GM12872 (cell line): ENCODE measurements around the gene KIAA1671.

ENCODE experiments used
- TF ChIP-seq, protein P1 (sequence below): IDR thresholded peaks from 3 replicates; pipeline ENCODE4 v1.5.1; 2011; ENCODE audit warnings: low read depth, mild to moderate bottlenecking, low read length, moderate library complexity; ENCODE audit not compliant: insufficient read depth

KIAA1671 gene

DNA sequence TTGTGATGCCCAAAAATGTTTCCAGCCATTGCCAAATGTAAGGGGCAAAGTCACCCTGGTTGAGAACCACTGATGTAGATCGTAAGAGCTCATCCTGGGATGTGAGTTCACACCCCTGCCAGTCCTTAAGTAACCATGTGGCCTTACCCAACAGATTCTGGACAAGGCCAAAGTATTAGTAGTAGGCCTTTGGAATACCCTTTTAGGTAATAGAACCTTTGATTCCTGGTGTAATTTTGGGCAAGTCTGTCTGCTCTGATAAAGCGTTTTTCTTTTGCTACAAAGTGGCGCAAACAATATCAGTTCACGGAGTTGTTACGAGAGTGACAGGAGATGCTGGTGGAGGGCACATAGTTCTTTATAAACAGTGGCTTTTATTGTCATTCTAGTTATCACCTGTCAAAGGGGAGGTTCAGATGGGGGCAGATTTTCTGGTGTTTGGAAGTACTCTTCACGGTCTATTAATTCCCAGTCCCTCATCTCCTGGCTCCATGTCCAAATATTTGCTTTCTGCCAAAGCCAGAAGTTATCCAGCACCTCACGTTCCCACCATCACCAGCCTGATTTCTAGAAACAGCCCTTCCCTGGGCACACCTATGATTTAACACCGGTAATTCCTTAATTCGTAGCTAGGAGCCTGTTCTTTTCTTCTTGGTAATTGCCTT, 173.3 kb downstream of the KIAA1671 start:
- TF ChIP-seq, protein P1, sequence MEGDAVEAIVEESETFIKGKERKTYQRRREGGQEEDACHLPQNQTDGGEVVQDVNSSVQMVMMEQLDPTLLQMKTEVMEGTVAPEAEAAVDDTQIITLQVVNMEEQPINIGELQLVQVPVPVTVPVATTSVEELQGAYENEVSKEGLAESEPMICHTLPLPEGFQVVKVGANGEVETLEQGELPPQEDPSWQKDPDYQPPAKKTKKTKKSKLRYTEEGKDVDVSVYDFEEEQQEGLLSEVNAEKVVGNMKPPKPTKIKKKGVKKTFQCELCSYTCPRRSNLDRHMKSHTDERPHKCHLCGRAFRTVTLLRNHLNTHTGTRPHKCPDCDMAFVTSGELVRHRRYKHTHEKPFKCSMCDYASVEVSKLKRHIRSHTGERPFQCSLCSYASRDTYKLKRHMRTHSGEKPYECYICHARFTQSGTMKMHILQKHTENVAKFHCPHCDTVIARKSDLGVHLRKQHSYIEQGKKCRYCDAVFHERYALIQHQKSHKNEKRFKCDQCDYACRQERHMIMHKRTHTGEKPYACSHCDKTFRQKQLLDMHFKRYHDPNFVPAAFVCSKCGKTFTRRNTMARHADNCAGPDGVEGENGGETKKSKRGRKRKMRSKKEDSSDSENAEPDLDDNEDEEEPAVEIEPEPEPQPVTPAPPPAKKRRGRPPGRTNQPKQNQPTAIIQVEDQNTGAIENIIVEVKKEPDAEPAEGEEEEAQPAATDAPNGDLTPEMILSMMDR: no peak

DNA sequence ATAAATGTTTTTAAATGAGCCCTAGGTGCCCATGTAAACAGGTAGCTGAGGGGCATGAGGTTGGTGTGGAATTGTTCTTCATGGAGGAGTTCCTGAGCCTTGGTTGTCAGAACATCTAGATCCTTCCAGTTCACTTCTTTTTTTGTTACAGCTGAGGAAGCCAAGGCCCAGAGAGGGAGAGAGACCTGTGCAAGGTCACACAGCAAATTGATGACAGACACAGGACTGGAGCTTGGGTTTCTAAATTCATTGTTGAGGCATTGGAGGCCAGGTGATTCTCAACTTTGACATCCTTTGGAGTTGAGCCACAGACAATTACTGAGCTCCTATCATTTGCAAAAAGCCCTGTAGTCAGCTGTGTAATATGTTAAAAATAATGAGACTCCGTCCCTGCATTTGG, 174.0 kb downstream of the KIAA1671 start:
- TF ChIP-seq, protein P1: no peak

DNA sequence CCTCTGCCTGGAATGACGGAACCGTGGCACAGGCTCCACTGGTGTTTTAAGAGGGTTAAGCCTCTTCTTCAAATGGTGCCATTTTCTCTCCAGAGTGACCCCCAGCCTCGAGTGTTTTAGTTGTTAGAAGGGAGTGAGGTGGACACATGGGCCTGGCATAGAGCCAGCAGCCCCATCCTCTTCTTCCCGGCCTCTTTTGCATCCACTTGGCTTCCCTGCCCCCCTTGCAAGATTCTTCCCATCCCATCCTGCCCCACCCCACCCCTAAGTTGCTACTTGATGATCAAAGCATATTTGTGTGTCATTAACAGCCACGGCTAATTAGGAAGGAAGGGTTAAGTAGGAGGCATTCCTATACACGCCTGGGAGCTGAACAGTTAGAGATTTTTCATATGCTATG, 174.8 kb downstream of the KIAA1671 start:
- TF ChIP-seq, protein P1: no peak

DNA sequence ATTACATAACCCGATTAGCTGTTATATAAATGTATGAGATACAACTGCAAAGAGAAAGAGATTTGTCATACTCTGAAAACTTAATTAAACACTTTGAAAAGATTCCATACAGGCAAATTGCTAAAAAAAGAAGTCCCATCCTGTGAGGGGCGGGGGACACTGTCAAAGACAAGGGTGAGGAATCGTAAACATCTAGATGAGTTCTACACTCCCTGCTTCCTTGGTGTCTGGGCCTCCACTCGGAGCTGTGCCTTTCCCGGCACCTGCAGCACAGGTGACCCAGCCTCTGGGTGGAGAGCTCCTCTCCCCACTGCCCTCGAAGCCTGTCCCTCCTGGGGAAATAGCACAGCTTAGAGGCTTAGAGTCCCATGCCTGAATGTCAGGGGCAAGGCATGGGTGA, 177.9 kb downstream of the KIAA1671 start:
- TF ChIP-seq, protein P1: no peak

DNA sequence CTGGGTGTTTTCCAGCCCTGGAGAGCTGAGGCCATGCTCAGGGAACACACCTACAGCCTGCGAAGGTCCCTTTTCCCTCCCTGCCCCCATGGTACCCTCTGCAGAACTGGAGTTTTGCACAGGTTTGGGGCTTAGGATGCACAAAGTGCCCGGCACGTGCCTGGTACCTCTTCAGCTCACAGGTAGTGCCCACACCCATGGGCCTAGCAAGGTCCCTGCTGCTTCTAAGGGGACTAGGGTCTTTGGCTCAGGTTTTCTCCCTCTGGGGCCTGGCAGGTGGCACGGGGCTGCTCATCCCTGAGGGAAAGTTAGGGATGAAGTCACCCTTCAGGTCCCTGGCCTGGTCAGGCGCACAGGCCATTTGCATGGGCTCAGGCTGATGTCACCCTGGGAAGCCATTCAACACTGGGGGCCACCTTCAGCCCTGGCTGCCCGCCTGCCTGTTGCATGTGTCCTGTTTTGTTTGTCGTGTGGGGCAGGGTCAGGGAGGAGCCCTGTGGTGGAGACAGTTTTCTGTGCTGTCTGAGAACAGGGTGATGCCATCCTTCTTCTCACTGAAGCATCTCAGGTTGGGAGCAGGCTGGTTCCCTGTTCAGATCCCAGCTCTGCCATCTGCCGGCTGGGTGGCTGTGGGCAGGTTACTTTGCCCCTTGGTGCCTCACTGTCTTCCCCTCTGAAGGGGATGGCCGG, 178.8 kb downstream of the KIAA1671 start:
- TF ChIP-seq, protein P1: no peak

DNA sequence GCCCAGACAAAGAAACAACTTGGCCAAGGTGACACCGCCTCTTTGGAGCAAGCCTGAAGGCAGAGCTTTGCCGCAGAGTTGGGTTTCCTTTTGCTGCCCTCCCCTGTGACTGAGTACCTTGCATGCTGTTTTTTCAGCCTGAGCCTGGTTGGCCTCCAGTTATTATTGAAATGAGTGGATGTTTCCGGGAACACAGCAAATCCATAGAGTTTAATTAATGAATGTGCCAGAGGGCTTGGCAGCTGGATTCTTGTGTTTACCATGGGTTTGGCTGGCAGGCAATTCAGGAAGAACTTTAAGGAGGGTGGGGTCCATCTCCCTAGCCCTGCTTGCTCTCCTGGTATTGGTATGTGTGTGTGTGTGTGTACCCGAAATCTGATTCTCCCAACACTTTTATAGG, 181.5 kb downstream of the KIAA1671 start:
- TF ChIP-seq, protein P1: no peak

DNA sequence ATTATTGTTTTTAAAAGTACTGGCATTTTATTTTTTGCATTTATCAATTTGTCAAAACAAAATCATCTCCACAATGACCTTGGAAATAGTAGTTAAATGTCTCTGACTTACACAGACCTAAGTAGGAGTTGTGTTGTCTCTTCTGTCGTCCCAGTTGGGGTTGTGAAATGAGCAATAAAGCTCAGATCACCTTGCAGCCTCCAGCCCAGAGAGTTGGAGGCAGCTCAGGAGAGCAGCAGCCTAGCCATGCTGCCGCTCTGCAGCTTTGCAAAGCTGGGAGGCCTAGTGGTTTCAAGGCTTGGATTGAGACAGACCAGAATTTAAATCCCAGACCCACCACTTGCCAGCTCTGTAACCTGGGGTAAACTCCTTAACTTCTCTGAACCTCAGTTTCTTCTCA, 181.9 kb downstream of the KIAA1671 start:
- TF ChIP-seq, protein P1: no peak
